NCI-H146 (cell line): ENCODE measurements around the gene CACNB2.
A peak's percentile ranks its signal among the peaks of the same experiment; 100 is the strongest.
"Not testable (repeated sequence)": the region's sequence is repeated elsewhere in the genome, so short reads cannot be mapped to it uniquely, and the experiment has no call there.

Experiments used
- DNase-seq: peaks from one replicate; lab custom pipeline; 2025; lab: John Stamatoyannopoulos, UW

The CACNB2 gene

DNA sequence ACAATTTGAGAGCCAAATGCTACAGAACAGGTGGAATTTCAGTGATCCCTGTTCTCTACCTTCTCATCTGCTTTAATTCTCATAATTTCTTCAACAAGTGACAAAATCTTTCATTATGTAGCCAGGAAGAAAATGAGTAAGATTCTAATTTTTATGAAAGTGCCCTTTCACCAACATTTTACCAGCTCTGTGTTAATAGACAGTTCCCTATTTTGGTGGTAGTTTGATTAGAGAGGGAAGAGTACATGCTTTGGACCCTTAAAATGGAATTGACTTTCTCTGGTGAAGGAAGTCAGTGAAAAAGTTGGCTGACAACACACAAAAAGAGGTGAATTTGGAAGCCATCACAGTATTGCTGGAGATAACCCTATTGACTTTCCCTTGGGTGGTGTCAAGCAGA lies 61.7 kb downstream of the CACNB2 start:
- no peak for DNase-seq

DNA sequence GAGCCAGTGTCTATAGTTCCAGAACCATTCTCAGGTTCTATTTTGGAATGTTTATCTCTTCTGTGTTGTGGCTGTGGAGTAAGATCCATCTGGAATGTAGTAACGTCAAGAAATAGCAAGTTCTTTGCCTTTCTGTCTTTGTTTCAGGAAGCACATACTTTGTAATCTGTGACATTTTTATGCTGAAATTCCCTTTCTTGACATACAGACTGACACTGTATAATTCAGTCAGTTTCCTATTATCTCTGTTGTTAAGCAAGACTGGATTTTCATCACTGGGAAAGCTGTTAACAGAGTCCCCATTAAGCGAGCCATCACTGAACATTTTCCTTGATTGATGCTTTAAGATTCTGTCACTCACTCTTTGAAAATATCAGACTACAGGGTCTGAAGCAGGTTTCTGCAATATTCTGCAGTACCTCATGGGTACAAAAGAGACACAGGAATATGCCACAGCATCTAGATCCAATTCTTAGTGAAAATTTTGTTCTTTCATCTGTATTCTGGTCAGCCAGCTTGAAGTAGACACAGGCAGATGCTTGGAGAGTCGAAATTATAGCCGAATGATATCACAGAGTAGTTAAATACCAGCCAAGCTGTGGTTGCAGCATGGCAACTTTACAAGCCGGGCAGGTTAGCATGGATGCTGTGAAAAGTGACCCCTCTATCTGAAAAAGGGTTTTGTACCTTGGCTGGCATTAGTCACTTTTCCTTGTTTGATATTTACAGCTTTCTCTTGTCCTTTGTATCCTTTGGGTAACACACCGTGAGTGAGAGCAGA lies 62.6 kb downstream of the CACNB2 start:
- no peak for DNase-seq

DNA sequence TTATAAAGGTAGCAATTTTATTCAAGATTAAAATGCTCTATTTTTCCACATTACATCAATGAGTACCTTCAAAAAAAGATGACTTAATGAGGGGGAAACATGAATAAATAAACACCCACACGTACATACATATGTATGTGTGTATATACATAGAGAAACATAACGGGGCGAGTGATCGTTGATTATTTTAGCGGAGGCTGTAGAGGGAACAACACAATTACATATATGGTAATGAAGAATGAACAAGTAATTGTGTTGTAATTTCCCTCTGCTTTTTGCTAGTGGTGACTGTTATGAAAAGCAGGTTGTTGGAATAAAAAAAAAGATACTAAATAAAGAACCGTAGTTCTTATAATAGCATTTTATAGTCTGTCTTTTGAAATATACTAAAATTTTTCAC lies 63.2 kb downstream of the CACNB2 start:
- no peak for DNase-seq

DNA sequence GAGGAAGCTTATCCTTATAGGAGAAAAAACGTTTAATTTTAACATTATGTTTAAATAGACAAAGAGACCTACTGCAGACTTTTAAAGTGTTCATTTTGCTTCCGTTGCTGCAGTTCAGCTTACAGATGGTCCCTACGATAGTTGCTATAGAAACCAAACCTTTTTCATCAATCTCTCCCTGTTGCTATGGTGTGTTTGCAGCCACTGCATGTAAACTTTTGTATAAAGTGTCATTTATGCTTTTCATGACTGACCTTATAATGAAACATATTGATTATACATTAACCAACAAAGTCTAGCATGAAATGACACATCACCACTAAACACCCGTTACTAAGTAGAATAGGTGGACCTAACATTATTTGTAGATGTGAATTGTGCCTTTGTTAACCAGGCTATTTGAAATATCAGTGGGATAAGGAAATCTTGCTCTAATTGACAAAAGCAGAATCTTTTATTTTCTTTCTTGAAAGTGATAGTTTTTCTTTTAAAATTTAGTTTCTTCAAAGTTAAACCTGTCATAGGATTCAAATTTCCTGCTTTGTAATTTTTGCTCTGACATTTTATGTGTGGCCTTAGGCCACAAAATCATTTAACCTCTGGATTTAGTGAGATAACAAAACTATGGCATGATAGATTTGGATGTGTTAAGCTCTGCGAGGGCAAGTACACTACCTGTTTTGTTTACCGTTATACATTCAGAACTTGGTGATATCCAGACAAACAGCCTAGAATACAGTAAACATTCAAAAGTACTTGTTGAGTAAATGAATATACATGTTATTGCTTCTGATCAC lies 64.0 kb downstream of the CACNB2 start:
- DNase-seq: no peak

DNA sequence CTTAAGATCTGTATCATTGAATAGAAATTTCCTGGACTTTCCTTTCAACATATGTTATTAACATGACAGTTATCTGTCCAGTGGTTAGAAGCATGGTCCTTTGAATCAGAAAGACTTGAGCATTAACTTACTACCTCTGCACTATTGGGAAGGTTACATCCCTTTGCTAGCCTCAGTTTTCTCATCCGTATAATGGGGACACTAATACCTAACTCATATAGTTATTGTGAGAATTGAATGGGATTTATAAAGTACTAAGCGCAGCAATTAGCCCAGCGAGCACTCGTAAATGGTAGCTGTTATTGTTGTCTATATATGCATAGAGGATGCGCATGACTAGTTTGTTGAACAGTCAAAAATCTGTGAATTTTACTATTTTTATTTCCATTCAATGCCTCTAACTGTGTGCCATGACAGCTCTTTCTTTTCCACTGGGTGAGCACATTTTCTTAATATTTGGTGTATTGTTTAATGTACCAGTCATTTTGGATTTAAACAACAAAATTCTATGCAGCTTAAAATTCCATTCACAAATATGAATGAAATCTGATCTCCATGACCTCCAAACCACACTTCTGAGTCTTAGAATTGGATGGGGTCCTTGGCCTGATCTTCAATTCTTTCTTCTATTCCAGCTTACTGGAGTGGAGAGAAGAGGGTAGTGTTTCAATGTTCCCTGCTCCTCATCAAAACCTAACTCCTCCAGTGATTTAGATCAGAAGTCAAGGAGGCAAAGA lies 65.0 kb downstream of the CACNB2 start:
- no peak for DNase-seq

DNA sequence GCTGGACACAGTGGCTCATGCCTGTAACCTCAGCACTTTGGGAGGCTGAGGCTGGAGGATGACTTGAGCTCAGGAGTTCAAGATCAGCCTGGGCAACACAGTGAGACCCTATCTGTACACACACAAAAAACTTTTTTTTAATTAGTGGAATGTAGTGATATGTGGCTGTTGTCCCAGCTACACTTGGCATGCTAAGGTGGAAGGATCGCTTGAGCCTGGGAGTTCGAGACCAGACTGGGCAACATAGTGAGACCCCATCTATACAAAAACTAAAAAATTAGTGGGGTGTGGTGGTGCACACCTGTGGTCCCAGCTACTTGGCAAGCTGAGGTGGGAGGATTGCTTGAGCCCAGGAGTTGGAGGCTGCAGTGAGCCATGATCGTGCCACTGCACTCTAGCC lies 68.0 kb downstream of the CACNB2 start:
- not testable (repeated sequence) for DNase-seq

DNA sequence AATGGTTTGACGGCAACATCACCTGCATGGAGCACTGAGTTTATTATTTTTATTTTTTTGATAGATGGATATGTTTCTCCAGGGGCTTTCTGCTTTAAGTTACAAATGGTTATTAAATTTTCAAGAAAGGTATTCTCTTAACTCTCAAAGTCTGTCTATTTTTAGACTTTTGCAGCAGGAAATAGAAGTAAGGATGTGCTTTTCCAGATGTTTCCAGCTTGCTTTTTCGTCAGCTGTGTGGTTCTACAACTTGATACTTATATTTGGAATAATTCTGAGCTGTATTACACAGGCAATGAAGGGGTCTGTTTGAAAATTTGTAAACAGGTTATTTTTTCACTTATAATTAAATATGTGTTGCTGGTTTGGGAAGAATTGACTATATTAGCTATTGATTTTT lies 69.0 kb downstream of the CACNB2 start:
- no peak for DNase-seq

DNA sequence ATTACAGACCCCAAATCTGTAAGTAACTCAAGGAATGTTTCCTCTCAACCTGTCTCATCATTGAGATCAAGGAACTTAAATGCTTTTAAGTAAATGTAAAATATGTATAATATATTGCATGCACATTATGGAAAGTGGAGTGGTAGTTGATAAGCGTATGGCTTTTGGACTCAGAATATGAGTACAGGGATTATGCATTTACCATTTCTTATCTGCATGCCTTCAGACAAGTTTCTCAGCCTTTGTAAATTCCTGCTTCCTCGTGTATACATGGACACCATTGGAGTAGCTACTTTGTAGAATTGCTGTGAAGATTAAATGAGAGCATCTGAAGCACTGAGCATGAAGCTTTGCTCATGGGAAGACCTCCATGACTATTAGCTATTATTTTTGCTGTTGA lies 70.5 kb downstream of the CACNB2 start:
- no peak for DNase-seq

DNA sequence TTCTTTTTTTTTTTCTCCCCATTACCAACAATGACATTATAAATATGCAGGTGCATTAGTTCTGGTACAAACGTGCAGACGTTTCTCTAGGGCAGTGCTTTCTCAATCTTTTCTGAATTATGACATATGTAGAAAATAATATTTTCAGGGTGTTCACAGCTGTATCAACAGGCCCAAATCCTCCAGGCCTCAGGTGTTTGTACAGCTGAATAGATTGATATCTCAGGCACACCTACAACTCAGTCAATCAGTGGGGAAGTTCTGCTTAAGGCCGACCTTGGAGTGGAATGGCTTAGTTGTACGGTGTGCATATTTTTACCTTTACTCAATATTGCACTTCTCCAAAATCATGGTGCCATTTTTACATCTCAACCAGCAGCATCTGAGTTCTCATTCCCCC lies 71.6 kb downstream of the CACNB2 start:
- no peak for DNase-seq

DNA sequence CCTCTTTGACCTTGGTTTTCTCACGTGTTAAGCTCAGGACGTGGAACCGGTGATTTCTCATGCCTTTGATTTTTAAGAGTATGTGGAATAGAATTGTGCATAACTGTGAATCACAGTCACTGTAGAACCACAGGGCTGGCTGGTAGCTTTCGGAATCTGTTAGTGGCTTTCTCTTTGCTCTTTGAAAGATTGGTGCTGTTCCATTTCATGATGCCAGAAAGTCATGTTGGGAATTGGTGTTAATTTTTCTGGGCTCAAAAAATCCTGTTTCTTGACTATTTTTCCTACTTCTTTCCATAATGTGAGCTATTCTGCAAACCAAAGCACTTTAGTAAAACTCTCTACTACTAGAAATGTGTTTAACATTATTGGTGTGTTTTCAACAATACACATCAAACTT lies 73.0 kb downstream of the CACNB2 start:
- no peak for DNase-seq

DNA sequence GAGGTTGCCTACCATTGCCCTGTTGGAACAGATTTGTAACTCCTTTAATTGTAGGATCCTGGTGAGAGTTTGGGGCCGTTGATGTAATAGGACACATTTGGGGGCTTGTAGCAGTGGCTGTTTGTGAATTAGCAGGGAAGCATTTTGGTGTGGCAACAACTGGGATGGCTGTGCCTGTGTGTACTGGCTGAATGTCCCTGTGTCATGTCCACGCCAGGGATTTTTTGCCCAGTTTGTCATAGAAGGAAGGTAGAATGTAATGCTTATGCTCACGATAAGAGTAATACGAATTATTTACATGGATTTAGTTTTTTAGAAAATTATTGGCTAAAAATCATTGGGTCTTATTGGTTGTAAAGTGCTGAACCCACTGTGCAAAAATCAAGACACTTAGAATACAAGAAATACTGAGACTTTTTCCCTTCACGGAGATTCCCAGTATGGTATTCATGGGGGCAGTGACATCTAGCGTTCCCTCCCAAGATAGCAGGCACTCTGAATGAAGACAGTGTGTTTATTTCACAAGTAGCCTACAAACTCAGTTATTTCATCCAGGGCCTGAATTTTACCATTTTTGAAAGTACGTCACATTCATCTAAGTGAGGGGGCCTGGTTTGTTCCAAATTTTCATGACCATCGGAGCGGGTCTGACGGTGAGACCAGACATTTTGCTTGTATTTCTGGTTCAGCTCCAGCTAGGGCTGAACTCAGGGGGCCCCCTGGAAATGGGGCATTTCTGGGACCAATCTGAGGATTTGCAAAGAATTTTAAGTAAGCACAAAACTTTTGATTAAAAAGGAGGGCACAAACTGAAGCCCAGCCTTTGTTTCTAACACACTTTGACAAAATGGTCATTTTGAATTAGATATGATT lies 74.7 kb downstream of the CACNB2 start:
- DNase-seq: peak; percentile 4

DNA sequence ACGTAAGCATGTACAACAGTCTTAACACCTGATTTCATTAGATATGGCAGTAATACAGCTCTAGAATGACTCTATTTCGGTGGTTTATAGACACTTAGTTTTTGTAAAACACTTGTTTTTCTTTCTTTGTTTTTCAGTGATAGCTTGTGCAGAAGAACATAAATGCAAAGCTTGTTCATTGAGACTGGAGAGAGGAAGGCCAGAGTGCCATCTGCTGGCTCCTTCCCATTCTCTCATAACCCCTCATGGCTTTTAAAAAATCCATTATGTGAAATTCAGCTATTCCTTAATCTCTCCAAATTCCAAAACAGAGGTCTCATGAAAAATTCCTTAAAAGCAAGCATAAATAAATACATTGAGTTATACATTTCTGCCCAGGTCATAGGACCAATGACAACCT lies 76.3 kb downstream of the CACNB2 start:
- DNase-seq: no peak

DNA sequence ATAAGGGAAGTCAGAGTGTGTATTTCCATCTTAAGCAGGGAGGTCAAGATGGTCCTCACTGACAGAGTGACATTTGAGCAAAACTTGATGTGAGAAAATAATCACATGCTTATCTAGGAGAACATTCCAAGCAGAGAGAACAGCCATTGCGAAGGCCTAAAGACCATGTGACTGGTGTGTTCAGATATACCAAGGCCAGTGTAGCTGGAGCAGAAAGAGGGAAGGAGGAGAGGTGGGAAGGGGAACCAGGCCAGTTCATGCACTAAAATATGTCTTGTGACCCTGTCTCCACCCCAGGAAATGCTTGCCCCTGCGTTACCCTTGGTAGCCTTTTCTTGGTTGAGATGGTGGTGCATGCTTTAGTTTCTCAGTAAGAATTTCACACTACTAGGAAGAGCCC lies 77.4 kb downstream of the CACNB2 start:
- DNase-seq: no peak

DNA sequence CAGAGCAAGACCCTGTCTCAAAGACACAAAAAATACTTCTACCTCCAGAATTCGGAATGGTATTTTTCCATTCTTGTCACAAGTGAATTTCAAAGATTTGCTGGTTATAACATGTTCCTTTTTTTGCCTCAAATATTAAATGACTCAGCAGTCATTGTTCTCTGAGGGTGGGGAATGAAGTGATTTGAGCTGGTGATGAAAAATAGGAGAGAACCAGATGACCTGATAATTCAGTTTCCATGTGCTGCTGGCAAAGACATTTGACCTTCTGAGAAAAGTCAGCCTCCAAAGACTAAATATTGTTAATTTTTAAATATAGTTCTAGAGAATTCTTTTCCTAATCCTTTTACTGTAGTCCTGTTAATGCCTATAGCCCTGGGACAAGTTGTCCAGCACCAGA lies 78.9 kb downstream of the CACNB2 start:
- DNase-seq: no peak

DNA sequence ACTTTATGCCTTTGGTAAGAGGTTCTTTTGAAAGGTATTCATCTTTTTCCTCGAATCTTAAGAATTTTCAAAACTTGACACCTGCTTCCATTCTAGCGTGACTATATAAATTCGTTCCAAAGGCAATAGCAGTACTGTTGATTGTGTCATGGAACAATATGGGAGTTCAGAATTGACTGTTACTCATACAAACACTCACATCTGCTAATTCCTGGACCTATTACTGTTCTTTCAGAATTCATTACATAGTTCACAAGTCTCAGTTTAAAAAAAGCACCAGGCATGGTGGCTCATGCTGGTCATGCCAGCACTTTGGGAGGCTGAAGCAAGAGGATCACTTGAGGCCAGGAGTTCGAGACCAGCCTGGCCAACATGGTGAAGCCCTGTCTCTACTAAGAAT lies 80.9 kb downstream of the CACNB2 start:
- DNase-seq: no peak

DNA sequence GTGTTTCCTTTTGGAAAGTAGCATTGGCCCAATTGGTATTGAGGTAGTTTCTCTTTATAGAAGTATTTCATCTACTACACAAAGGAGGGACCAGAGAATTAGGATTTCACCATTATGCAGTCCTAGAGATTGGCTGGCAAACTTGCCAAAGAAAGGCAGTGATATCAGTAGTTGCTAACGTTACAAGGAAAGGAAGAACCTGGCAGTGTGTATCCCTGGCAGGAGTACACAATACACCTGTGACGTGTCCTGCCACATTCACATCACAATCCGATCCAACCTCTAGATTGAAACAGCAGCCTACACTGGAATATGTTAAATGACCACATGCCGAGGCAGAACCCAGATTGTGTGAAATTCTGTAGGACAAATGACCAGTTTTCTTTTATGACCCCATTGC lies 81.7 kb downstream of the CACNB2 start:
- DNase-seq: no peak

DNA sequence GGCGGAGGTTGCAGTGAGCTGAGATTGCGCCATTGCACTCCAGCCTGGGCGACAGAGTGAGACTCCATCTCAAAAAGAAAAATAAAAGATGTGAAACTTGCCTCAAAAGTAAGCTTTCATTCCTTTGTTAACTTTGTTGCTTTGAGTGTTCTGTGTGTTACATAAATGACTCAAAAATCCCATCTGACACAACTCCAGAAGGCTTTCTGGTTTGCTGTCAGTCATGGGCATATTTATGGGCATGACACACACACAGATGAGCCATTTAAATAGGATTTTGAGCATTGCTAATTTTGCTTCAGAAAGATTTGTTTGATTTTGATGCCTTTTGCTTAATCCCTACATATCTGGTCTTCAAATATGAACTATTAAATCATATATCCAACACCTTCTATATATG lies 82.6 kb downstream of the CACNB2 start:
- DNase-seq: no peak

DNA sequence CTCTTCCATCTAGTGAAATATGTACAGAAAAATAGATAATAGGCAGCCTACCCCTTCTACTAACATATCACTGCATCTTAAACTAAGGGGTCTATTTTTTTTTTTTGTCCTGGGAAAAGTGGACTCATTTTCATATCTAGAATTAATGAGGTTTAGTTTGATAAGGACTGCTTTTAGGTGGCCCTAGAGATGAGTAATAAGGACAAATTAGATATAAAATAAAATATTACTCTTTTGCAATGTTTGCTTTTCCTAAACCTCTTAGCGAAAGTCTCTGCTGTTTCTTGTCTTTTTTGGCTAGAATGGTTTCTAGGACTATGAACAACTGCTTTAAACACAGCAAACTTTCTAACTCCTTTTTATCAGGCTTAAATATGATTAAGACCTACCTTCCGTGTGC lies 83.7 kb downstream of the CACNB2 start:
- DNase-seq: no peak

DNA sequence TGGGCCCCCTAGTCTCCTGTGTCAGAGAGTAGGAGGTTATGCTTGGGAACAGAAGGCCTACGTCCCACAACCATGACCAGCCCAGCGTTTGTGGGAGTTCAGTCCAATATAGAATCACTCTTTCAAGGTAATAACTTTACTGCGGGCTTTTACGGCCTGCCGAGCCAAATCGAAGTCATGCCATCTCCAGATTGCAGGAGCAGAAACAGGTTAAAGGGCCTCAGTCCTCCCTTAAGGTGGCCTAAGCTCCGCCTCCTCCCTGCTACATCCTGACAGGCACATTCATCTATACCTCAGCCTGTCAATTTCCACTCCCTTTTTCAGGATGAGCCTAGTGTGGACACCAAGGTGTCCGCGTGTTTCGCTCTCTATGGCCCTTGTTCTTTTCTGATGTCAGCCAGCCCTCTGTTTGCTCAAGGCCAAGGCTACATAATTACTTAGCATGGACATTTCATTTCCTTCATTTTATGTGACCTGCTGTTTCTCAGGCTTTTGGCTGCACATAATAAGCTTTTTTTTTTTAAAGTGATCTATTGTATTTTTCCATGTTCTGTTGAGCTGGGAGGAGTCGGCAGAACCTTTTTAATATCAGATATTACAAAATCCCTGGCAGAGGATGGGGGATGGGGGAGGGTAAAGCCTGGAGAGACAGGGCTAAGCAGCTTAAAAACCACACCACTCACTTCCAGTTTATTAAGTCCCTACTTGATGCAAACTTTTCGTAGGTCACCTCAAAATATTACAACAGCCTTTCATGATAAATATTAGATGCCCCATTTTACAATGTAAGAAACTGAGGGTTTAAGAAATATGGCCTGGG lies 84.6 kb downstream of the CACNB2 start:
- DNase-seq: no peak

DNA sequence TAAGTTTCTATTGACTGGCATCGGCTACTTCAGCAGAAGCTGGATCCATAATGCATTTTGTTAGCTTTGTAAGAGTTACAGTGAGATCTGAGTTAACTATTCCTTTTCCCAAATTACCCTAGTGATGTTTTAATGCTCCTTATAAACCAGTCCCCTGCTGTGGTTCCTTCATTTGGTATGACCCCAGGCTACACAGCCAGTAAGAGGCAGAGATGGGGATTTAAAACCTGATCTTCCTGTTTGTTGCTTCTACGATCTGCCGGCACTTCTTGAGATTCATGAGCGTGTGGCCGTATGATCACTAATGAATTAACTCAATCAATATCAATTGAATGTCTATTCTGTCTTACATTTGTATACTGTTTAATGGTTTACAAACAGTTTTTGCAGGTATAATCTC lies 86.1 kb downstream of the CACNB2 start:
- DNase-seq: no peak

DNA sequence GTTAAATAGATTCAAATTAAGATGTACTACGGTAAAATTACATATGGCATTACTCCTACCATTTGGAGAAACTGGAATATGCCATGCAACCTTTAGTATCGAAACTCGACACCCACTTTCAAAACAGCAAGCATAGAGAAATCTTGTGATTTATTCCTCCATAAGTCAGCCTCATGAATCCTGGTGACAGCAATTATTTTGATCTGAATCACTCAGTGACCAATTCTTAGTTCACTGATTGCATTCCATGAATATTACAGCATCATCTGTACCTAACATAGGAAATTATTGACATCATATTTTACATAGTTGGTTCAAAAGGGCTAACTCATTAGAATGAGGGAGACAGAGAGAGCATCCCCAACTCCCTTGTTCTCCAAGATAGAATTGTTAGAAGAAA lies 89.6 kb downstream of the CACNB2 start:
- DNase-seq: no peak
